ENCODE results near the gene TLE4.

The TLE4 gene

GRCh38 chr9:79707589-79707988, 135.8 kb downstream of the TLE4 start:
- WGBS, 2 donors (ENCODE audit: extremely low coverage in 2 of 2, insufficient read length in 2 of 2, insufficient replicate concordance in 1 of 2), result no CpG with 5 or more reads among the region's 2 CpGs
- Histone ChIP-seq H3K9ac (ENCODE audit: low read depth, low read length, poor library complexity) (no peak overlapping the region), H3K9me3 (replicated peaks in 1 of 2; ENCODE audit: control insufficient read depth in 2 of 2, insufficient read depth in 1 of 2, low read depth in 1 of 2, low read length in 2 of 2) (no peaks in the 10 kb centered on the region)

GRCh38 chr9:79708541-79708940, 136.8 kb downstream of the TLE4 start:
- no peaks in the 10 kb centered on the region for H3K9me3 ChIP-seq (replicated peaks in 1 of 2; ENCODE audit: control insufficient read depth in 2 of 2, insufficient read depth in 1 of 2, low read depth in 1 of 2, low read length in 2 of 2)
- no peak overlapping the region for H3K4me2 ChIP-seq (ENCODE audit: insufficient read depth, low read length, poor library complexity, severe bottlenecking)
- H2BK5ac ChIP-seq (ENCODE audit: low read length), result no peak overlapping the region
- no peak overlapping the region for H2BK120ac ChIP-seq (ENCODE audit: low read depth, low read length)
- peaks cover 32 to 99% of the 10 kb centered on the region in 2 donors for H3K36me3 ChIP-seq (replicated peaks in 1 of 2; ENCODE audit: control insufficient read depth in 2 of 2, insufficient read depth in 2 of 2, low read length in 2 of 2)
- H2AK5ac ChIP-seq (ENCODE audit: low read depth, low read length), result no peak overlapping the region
- H3K23ac ChIP-seq (ENCODE audit: low read depth, low read length, poor library complexity), result no peak overlapping the region
- no peak overlapping the region for H4K8ac ChIP-seq (ENCODE audit: low read depth, low read length)
- peaks cover 2% of the 10 kb centered on the region for H3K79me1 ChIP-seq (ENCODE audit: low read depth, low read length)
- H3K27ac ChIP-seq (replicated peaks; ENCODE audit: low read length), result no peak overlapping the region
- no peak overlapping the region for H3K4me3 ChIP-seq (ENCODE audit: low read length in 2 of 2)
- H3K18ac ChIP-seq (ENCODE audit: low read length), result no peak overlapping the region
- H3K4ac ChIP-seq (ENCODE audit: low read length), result no peak overlapping the region
- H2BK12ac ChIP-seq (ENCODE audit: low read length), result no peak overlapping the region
- WGBS, 2 donors (ENCODE audit: extremely low coverage in 2 of 2, insufficient read length in 2 of 2, insufficient replicate concordance in 1 of 2), result no CpG with 5 or more reads among the region's 13 CpGs
- no peak overlapping the region for H3K9ac ChIP-seq (ENCODE audit: low read depth, low read length, poor library complexity)
- peaks cover 0 to 1% of the 10 kb centered on the region in 2 donors for H3K4me1 ChIP-seq (ENCODE audit: control insufficient read depth in 2 of 2, insufficient read depth in 1 of 2, low read depth in 1 of 2, low read length in 2 of 2)
- no peak overlapping the region for H3K14ac ChIP-seq (ENCODE audit: low read length)
- H3K27me3 ChIP-seq (ENCODE audit: control insufficient read depth in 3 of 3, insufficient read depth in 3 of 3, low read depth in 1 of 3, low read length in 3 of 3), result no peaks in the 10 kb centered on the region
- DNase-seq (ENCODE audit: low spot score), result no peak
- H4K91ac ChIP-seq (ENCODE audit: low read depth, low read length, poor library complexity), result no peak overlapping the region
- no peak overlapping the region for H2BK15ac ChIP-seq (ENCODE audit: low read length)
- no peak overlapping the region for H2AFZ ChIP-seq (ENCODE audit: low read length)

More at GRCh38 chr9:79707589-79707988, 135.8 kb downstream of the TLE4 start:
- Histone ChIP-seq H3K4me2 (ENCODE audit: insufficient read depth, low read length, poor library complexity, severe bottlenecking) (no peak overlapping the region), H3K18ac (ENCODE audit: low read length) (no peak overlapping the region), H2BK12ac (ENCODE audit: low read length) (no peak overlapping the region), H3K4me3 (ENCODE audit: low read length in 2 of 2) (no peak overlapping the region), H3K27me3 (ENCODE audit: control insufficient read depth in 3 of 3, insufficient read depth in 3 of 3, low read depth in 1 of 3, low read length in 3 of 3) (no peaks in the 10 kb centered on the region), H2AFZ (ENCODE audit: low read length) (no peak overlapping the region), H4K8ac (ENCODE audit: low read depth, low read length) (no peak overlapping the region), H2BK5ac (ENCODE audit: low read length) (no peak overlapping the region), H3K23ac (ENCODE audit: low read depth, low read length, poor library complexity) (no peak overlapping the region), H2BK120ac (ENCODE audit: low read depth, low read length) (no peak overlapping the region), H3K4ac (ENCODE audit: low read length) (no peak overlapping the region), H2AK5ac (ENCODE audit: low read depth, low read length) (no peak overlapping the region), H3K27ac (replicated peaks; ENCODE audit: low read length) (no peak overlapping the region), H4K91ac (ENCODE audit: low read depth, low read length, poor library complexity) (no peak overlapping the region), H3K4me1 (ENCODE audit: control insufficient read depth in 2 of 2, insufficient read depth in 1 of 2, low read depth in 1 of 2, low read length in 2 of 2) (peaks cover 0 to 5% of the 10 kb centered on the region in 2 donors), H3K14ac (ENCODE audit: low read length) (no peak overlapping the region), H3K79me1 (ENCODE audit: low read depth, low read length) (peaks cover 2% of the 10 kb centered on the region), H2BK15ac (ENCODE audit: low read length) (no peak overlapping the region), H3K36me3 (replicated peaks in 1 of 2; ENCODE audit: control insufficient read depth in 2 of 2, insufficient read depth in 2 of 2, low read length in 2 of 2) (peaks cover 30 to 97% of the 10 kb centered on the region in 2 donors)
- DNase-seq (ENCODE audit: low spot score), result no peak

GRCh38 chr9:79709743-79710674, 138.2 kb downstream of the TLE4 start:
- Histone ChIP-seq H2BK5ac (ENCODE audit: low read length) (no peak overlapping the region), H3K36me3 (replicated peaks in 1 of 2; ENCODE audit: control insufficient read depth in 2 of 2, insufficient read depth in 2 of 2, low read length in 2 of 2) (peaks cover 40 to 100% of the 10 kb centered on the region in 2 donors), H3K4me1 (ENCODE audit: control insufficient read depth in 2 of 2, insufficient read depth in 1 of 2, low read depth in 1 of 2, low read length in 2 of 2) (no peaks in the 10 kb centered on the region), H3K4me2 (ENCODE audit: insufficient read depth, low read length, poor library complexity, severe bottlenecking) (no peak overlapping the region), H3K9me3 (replicated peaks in 1 of 2; ENCODE audit: control insufficient read depth in 2 of 2, insufficient read depth in 1 of 2, low read depth in 1 of 2, low read length in 2 of 2) (no peaks in the 10 kb centered on the region), H3K4ac (ENCODE audit: low read length) (no peak overlapping the region), H3K27ac (replicated peaks; ENCODE audit: low read length) (peak overlapping the region; percentile 13), H4K8ac (ENCODE audit: low read depth, low read length) (no peak overlapping the region), H3K4me3 (ENCODE audit: low read length in 2 of 2) (no peak overlapping the region), H3K23ac (ENCODE audit: low read depth, low read length, poor library complexity) (no peak overlapping the region), H2AFZ (ENCODE audit: low read length) (no peak overlapping the region), H3K14ac (ENCODE audit: low read length) (peak overlapping the region; percentile 47), H2BK15ac (ENCODE audit: low read length) (no peak overlapping the region), H2AK5ac (ENCODE audit: low read depth, low read length) (no peak overlapping the region), H2BK120ac (ENCODE audit: low read depth, low read length) (no peak overlapping the region), H3K27me3 (ENCODE audit: control insufficient read depth in 3 of 3, insufficient read depth in 3 of 3, low read depth in 1 of 3, low read length in 3 of 3) (no peaks in the 10 kb centered on the region), H2BK12ac (ENCODE audit: low read length) (no peak overlapping the region), H3K9ac (ENCODE audit: low read depth, low read length, poor library complexity) (no peak overlapping the region), H3K18ac (ENCODE audit: low read length) (no peak overlapping the region), H4K91ac (ENCODE audit: low read depth, low read length, poor library complexity) (no peak overlapping the region), H3K79me1 (ENCODE audit: low read depth, low read length) (peaks cover 2% of the 10 kb centered on the region)
- WGBS, 2 donors (ENCODE audit: extremely low coverage in 2 of 2, insufficient read length in 2 of 2, insufficient replicate concordance in 1 of 2), result no CpG with 5 or more reads among the region's 7 CpGs
- DNase-seq (ENCODE audit: low spot score), result no peak

- Histone ChIP-seq H3K36me3 (replicated peaks in 1 of 2; ENCODE audit: control insufficient read depth in 2 of 2, insufficient read depth in 2 of 2, low read length in 2 of 2) (peaks cover 44 to 100% of the 10 kb centered on the region in 2 donors), H2BK5ac (ENCODE audit: low read length) (no peak overlapping the region), H3K14ac (ENCODE audit: low read length) (no peak overlapping the region), H2BK12ac (ENCODE audit: low read length) (no peak overlapping the region), H2BK120ac (ENCODE audit: low read depth, low read length) (no peak overlapping the region), H2BK15ac (ENCODE audit: low read length) (no peak overlapping the region), H3K4ac (ENCODE audit: low read length) (no peak overlapping the region), H3K27ac (replicated peaks; ENCODE audit: low read length) (no peak overlapping the region), H3K9ac (ENCODE audit: low read depth, low read length, poor library complexity) (no peak overlapping the region), H2AFZ (ENCODE audit: low read length) (no peak overlapping the region), H3K18ac (ENCODE audit: low read length) (no peak overlapping the region), H3K27me3 (ENCODE audit: control insufficient read depth in 3 of 3, insufficient read depth in 3 of 3, low read depth in 1 of 3, low read length in 3 of 3) (no peaks in the 10 kb centered on the region), H3K4me2 (ENCODE audit: insufficient read depth, low read length, poor library complexity, severe bottlenecking) (no peak overlapping the region), H3K4me1 (ENCODE audit: control insufficient read depth in 2 of 2, insufficient read depth in 1 of 2, low read depth in 1 of 2, low read length in 2 of 2) (no peaks in the 10 kb centered on the region), H4K91ac (ENCODE audit: low read depth, low read length, poor library complexity) (no peak overlapping the region), H3K4me3 (ENCODE audit: low read length in 2 of 2) (no peak overlapping the region), H3K9me3 (replicated peaks in 1 of 2; ENCODE audit: control insufficient read depth in 2 of 2, insufficient read depth in 1 of 2, low read depth in 1 of 2, low read length in 2 of 2) (no peaks in the 10 kb centered on the region), H3K23ac (ENCODE audit: low read depth, low read length, poor library complexity) (no peak overlapping the region), H2AK5ac (ENCODE audit: low read depth, low read length) (no peak overlapping the region), H3K79me1 (ENCODE audit: low read depth, low read length) (peaks cover 2% of the 10 kb centered on the region), H4K8ac (ENCODE audit: low read depth, low read length) (no peak overlapping the region)
- DNase-seq (ENCODE audit: low spot score), result no peak
Measured at GRCh38 chr9:79711874-79712273, 140.1 kb downstream of the TLE4 start.
